ENCODE data around the gene RER1.

RER1 gene

DNA sequence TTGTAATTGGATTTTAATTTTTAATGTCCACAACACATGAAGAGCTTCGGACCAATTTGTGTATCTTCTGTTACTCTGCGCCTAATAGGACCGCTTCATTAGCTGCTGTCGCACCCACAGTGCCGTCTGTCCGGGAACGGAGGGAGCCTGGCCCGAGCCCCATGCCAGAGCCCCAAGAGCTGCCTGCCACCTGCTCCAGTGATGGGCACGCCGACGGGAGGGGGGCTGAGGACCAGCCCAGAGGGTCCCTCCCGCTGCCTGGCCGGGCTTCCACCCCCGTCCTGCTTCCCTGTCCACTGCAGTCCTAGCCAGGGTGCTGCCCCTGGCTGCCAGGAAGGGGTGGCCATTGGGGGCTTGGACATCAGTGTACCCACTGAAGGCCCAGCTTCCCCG lies 54.2 kb downstream of the RER1 start:
- no peak overlapping the region for H3K27ac ChIP-seq
- TF ChIP-seq, protein P1, sequence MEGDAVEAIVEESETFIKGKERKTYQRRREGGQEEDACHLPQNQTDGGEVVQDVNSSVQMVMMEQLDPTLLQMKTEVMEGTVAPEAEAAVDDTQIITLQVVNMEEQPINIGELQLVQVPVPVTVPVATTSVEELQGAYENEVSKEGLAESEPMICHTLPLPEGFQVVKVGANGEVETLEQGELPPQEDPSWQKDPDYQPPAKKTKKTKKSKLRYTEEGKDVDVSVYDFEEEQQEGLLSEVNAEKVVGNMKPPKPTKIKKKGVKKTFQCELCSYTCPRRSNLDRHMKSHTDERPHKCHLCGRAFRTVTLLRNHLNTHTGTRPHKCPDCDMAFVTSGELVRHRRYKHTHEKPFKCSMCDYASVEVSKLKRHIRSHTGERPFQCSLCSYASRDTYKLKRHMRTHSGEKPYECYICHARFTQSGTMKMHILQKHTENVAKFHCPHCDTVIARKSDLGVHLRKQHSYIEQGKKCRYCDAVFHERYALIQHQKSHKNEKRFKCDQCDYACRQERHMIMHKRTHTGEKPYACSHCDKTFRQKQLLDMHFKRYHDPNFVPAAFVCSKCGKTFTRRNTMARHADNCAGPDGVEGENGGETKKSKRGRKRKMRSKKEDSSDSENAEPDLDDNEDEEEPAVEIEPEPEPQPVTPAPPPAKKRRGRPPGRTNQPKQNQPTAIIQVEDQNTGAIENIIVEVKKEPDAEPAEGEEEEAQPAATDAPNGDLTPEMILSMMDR (conservative IDR thresholded peaks at IDR 0.05) = no peak
- no peak for TF ChIP-seq ZFX (IDR thresholded peaks at IDR 0.05)

DNA sequence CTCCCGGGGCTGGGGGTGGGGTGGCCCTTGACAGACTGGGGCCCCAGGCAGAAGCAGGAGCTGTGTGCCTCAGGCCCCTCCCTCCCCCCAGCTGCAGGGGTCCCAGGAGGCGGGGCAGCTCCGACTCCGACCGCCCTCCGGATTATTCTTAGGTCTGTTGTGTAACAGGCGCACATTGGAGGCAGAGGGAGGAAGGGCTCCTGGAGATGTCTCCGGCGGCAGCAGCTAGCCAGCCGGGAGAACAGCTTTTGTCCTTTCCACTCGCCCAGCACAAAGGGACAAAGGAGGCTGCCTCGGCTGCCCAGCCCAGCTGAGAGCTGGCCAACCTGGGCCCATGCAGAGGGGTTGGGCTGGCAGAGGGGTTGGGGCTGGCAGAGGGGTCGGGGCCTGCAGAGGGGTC lies 54.8 kb downstream of the RER1 start:
- TF ChIP-seq ZFX (IDR thresholded peaks at IDR 0.05) = no peak
- TF ChIP-seq, protein P1 (conservative IDR thresholded peaks at IDR 0.05) = no peak
- no peak overlapping the region for H3K27ac ChIP-seq

DNA sequence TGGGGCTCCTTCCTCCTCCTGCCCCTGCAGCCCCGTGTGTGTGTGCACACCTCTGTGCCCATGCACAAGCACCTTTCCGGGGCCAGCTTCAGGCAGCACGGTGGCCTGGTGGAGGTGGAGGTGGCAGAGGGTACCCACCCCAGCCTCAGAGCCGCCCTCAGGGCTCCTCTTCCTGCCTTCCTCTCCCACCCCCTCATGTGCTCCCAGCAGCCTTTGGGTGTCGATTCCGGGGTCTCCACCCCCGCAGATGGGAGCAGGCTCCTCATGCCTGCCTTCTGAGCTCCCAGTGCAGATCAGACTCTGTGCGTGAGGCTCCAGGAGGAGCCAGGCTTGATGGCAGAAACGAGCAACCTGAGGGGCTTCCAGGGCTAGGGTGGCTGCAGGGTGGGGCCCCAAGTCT lies 55.2 kb downstream of the RER1 start:
- TF ChIP-seq, protein P1 (conservative IDR thresholded peaks at IDR 0.05) = no peak
- TF ChIP-seq ZFX (IDR thresholded peaks at IDR 0.05) = no peak
- H3K27ac ChIP-seq = no peak overlapping the region

DNA sequence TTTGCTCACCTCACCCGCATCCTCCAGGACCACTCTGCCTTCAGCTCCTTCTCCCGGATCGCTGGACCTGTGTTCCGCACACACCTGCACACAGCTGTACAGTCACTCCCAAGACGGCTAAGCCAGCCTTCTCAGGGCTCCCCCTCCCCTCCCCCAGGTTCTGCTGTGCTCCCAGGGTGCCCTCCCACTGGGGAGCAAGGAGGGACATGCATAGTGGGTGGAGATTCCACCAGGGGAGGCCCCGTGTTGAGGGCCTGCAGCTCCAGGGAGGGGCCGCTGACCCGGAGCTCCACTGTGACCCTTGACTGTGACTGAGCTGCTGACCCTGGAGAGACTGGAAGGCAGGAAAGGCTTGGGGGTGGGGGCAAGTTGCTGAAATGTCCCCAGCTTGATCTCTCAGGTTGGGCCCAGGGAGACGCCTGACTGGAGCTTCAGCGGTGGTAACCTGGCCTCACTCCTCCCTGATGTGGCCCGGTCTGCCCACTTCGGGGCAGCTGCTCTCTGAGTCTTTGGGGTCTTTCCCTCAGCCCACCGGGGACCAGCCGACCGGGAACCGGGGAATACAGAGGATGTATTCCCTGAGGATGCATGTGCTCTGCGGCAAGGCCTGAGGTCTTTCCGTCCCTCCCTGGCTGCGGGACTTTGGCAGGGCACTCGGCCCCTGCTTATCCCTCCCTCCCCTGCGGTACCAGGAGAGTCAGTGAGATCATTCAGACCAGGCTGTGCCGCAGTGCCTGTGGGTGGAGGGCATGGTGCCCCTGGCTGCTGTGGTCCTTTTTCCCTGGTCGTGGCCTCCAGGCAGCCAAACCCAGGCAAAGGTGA lies 55.8 kb downstream of the RER1 start:
- TF ChIP-seq, protein P1 (conservative IDR thresholded peaks at IDR 0.05) = no peak
- TF ChIP-seq ZFX (IDR thresholded peaks at IDR 0.05) = no peak
- H3K27ac ChIP-seq = no peak overlapping the region

DNA sequence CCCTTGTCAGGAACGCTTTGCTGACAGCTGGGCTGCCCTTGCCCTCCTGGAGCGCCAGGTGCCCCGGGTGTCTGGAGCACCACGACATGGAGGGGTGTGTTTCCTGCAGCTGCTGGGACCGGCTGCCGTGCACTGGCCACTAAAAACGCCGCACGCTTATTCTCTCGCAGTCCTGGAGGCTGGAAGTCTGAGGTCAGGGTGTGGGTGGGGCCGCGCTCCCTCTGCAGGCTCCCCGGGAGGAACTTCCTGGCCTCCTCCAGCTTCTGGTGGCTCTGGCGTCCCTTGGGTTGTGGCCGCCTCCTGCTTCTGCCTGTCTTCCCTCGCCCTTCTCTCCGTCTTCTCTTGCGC lies 56.4 kb downstream of the RER1 start:
- H3K27ac ChIP-seq = no peak overlapping the region
- TF ChIP-seq ZFX (IDR thresholded peaks at IDR 0.05) = no peak
- TF ChIP-seq, protein P1 (conservative IDR thresholded peaks at IDR 0.05) = no peak

DNA sequence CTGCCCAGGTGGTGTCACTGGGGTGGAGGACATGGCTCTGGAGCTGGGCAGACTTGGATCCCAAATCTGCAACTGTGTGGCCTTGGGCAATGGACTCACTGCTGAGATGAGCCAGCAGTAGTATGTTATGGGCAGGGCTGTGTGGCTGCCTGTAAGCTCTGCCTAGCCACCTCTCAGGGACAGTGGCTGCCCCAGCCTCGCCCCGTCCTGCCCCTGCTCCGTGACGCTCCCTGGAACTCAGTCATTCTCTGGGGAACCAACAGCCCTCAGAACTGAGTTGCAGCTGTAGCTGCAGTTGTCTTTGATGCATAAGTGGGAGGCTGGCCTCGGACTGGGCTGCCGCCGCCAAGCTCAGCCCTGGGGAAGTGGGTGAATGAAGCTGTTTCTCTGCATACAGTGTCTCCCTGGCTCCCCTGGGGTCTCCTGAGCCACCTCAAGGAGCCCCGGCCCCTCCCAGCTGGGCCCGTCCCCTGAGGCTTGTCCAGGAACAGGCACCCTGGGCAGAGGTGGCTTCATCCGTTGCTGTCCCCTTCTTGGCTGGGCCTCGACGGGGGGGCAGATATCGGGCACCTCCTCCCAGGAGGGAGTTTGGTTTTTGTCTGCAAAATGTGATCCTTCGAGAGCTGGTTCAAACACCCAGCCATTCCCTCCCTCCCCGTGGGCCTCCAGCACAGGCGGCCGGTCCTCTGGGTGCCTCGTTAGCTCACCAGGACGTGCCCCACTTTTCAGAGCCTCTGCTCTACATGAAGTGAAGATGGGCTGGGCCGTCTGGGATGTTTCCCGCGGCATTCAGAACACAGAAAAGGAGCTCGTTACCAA lies 58.2 kb downstream of the RER1 start:
- TF ChIP-seq ZFX (IDR thresholded peaks at IDR 0.05) = no peak
- TF ChIP-seq, protein P1 (conservative IDR thresholded peaks at IDR 0.05) = no peak
- no peak overlapping the region for H3K27ac ChIP-seq

DNA sequence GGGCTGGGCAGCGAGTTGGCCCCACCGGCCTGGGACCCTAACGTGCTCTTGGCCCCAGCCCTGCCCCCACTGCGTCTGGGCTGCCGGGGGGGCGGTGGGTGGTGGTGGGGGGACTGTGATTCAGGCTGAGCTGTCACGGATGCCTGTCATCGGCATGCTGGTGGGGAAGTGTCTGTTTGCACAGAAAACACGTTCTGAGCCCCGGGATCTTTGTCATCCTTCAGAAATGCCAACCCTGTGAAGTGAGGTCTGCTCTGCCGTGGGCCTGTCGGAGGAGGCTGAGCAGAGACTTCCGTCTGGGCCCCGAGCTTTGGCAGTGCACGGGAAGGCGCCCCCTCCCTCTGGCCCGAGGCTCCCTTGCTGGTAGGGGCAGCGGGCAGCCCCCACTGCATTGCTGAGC lies 60.1 kb downstream of the RER1 start:
- no peak overlapping the region for H3K27ac ChIP-seq
- TF ChIP-seq ZFX (IDR thresholded peaks at IDR 0.05) = no peak
- TF ChIP-seq, protein P1 (conservative IDR thresholded peaks at IDR 0.05) = no peak

All from C4-2B (cell line).